Right lobe of liver (tissue), 6 donors: Measurements from ENCODE around the gene METTL22. TPM values are rescaled to one million over a fixed set of nuclear protein-coding genes. Genes with fewer than 3 reads are reported as not detected.

ENCODE experiments used
- ATAC-seq, 4 donors: fragments of 200-7000 bp; cut with Tn5 transposase; one replicate each; pipeline ENCODE4 v1.9.1; 2020; ENCODE audit warnings: mild to moderate bottlenecking in 4 of 4, moderate library complexity in 4 of 4
- DNase-seq, 3 donors: peaks; one replicate each; pipeline ENCODE4 v3.0.0-alpha.2; 2020
- H3K27ac ChIP-seq, 3 donors: fragments of 200-600 bp; one replicate each; pipeline ENCODE4 v1.8.0; 2022
- H3K27me3 ChIP-seq, 2 donors: fragments of 200-600 bp; one replicate each; pipeline ENCODE4 v1.8.0; 2022
- H3K36me3 ChIP-seq, 4 donors: fragments of 200-600 bp; sonication (generic) in 1 of 4; one replicate each; pipeline versions ENCODE4 v1.5.1 to v1.8.0; 2017 to 2022; ENCODE audit warnings: control low read depth in 1 of 4
- H3K4me1 ChIP-seq, 4 donors: fragments of 200-600 bp; sonication (generic) in 1 of 4; one replicate each; pipeline versions ENCODE4 v1.5.1 to v1.8.0; 2017 to 2022; ENCODE audit warnings: control low read depth in 1 of 4
- H3K4me3 ChIP-seq, 3 donors: fragments of 200-600 bp; one replicate each; pipeline ENCODE4 v1.8.0; 2022
- H3K9me3 ChIP-seq, 4 donors: fragments of 200-600 bp; sonication (generic) in 1 of 4; one replicate each; pipeline versions ENCODE4 v1.5.1 to v1.8.0; 2017 to 2022; ENCODE audit warnings: control low read depth in 1 of 4
- POLR2A ChIP-seq: fragments of 450-650 bp; IDR thresholded peaks from one replicate; pipeline ENCODE4 v1.6.1; 2017; ENCODE audit warnings: antibody characterized with exemption, mild to moderate bottlenecking
- WGBS: methylation state at CpG from one replicate; pipeline ENCODE4 v1.1.6; 2018; ENCODE audit warnings: low coverage, low lambda C conversion rate; ENCODE audit not compliant: insufficient coverage; ENCODE audit errors: missing lambda C conversion rate; 5-methylcytosine and 5-hydroxymethylcytosine counted together
- intact Hi-C, 2 donors: fragments of 100-400 bp; cut with DNase I; formaldehyde crosslinking; loops; one replicate each; pipeline versions ENCODE4 v1.11.2 to v1.14.1; 2022
- total RNA-seq, 6 experiments: library from RNA; depleted of rRNA in 2 of 6; stranded (reverse); fragments of >200 nt in 2 of 6; fragmentation: NEBNext Ultra II Directional in 3 of 6; extraction: Animal tissue kit (Norgen Biotek cat#: 25700) in 3 of 6; gene quantifications; one replicate each; pipeline versions ENCODE4 v1.1.0 to v1.2.4, GENCODE V29; 2016 to 2023
- TF ChIP-seq, protein P1 (sequence below), 4 donors: fragments of 200-600 bp in 3 of 4; fragments of 450-650 bp in 1 of 4; IDR thresholded peaks; one replicate each; pipeline versions ENCODE4 v1.5.1 to v1.8.0; 2016 to 2022; ENCODE audit warnings: antibody characterized with exemption in 4 of 4, mild to moderate bottlenecking in 2 of 4
- donor health status: DM: no; HTN: yes; CAD: no.
- donor health status: DM: no; HTN: no; CAD: no.
- donor health status: DM: no; HTN: no; CAD: no.
- donor health status: DM: no; HTN: yes; CAD: no.
- donor health status: DM: no; HTN: yes; CAD: no.

The METTL22 gene
- total RNA-seq, 6 experiments from 2014 or later, result 11.3 to 15.2 (median 13.7) TPM

DNA sequence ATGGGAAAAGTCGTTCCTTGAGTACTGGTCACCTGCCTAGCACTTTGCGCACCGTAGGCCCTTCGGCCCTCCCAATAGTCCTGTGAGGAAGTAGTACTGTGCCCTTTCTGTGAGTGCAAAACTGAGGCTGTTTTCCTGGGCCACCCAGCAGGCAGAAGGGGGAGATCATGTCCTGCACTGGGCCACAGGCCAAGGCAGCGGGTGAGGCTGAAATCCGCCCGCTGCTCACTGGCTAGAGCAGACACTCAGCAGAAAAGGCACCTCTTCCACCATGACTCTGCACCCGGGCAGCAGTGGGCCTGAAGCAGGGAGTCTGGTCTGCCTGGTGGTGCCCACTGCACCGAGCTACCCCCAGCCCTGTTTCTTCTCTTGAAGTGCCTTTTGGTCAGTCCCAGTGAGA lies 20.2 kb downstream of the METTL22 start:
- TF ChIP-seq, protein P1, sequence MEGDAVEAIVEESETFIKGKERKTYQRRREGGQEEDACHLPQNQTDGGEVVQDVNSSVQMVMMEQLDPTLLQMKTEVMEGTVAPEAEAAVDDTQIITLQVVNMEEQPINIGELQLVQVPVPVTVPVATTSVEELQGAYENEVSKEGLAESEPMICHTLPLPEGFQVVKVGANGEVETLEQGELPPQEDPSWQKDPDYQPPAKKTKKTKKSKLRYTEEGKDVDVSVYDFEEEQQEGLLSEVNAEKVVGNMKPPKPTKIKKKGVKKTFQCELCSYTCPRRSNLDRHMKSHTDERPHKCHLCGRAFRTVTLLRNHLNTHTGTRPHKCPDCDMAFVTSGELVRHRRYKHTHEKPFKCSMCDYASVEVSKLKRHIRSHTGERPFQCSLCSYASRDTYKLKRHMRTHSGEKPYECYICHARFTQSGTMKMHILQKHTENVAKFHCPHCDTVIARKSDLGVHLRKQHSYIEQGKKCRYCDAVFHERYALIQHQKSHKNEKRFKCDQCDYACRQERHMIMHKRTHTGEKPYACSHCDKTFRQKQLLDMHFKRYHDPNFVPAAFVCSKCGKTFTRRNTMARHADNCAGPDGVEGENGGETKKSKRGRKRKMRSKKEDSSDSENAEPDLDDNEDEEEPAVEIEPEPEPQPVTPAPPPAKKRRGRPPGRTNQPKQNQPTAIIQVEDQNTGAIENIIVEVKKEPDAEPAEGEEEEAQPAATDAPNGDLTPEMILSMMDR (IDR thresholded peaks at IDR 0.05), result no peak
- no peak for TF ChIP-seq POLR2A
- no peak for DNase-seq
- no peaks in the 10 kb centered on the region for H3K9me3 ChIP-seq
- no peaks in the 10 kb centered on the region for H3K4me1 ChIP-seq
- peak; percentile 27 to 62 (median 41) for ATAC-seq
- no peak overlapping the region for H3K27ac ChIP-seq
- no peak overlapping the region for H3K4me3 ChIP-seq
- H3K36me3 ChIP-seq, result peaks cover 0 to 77% (median 34%) of the 10 kb centered on the region in 4 donors
- WGBS, result 56% methylated on average over 5 of the region's 9 CpGs
- intact Hi-C loops, result no loop called here
- no peaks in the 10 kb centered on the region for H3K27me3 ChIP-seq

DNA sequence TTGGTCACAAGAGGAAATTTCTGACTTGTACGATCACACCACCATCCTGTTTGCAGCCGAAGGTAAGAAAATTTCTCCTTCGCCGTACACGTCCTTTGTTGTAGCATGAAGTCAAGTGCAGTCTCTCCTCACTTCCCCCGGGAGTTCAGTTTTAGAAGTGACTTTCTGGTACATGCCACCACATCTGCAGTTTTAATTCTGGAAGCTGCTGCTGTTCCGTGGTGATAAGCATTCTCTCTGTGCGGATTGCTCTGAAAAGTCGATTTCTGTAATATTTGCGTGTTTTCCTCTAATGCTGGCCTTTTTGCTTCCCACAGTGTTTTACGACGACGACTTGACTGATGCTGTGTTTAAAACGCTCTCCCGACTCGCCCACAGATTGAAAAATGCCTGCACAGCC lies 20.6 kb downstream of the METTL22 start:
- TF ChIP-seq, protein P1 (IDR thresholded peaks at IDR 0.05), result no peak
- TF ChIP-seq POLR2A, result no peak
- no peaks in the 10 kb centered on the region for H3K4me1 ChIP-seq
- H3K27me3 ChIP-seq, result no peaks in the 10 kb centered on the region
- no peaks in the 10 kb centered on the region for H3K9me3 ChIP-seq
- no peak for DNase-seq
- intact Hi-C loops, result no loop called here
- no peak overlapping the region for H3K4me3 ChIP-seq
- WGBS, result 84% methylated on average over 16 of the region's 16 CpGs
- H3K27ac ChIP-seq, result no peak overlapping the region
- no peak for ATAC-seq
- H3K36me3 ChIP-seq, result peaks cover 0 to 78% (median 33%) of the 10 kb centered on the region in 4 donors

DNA sequence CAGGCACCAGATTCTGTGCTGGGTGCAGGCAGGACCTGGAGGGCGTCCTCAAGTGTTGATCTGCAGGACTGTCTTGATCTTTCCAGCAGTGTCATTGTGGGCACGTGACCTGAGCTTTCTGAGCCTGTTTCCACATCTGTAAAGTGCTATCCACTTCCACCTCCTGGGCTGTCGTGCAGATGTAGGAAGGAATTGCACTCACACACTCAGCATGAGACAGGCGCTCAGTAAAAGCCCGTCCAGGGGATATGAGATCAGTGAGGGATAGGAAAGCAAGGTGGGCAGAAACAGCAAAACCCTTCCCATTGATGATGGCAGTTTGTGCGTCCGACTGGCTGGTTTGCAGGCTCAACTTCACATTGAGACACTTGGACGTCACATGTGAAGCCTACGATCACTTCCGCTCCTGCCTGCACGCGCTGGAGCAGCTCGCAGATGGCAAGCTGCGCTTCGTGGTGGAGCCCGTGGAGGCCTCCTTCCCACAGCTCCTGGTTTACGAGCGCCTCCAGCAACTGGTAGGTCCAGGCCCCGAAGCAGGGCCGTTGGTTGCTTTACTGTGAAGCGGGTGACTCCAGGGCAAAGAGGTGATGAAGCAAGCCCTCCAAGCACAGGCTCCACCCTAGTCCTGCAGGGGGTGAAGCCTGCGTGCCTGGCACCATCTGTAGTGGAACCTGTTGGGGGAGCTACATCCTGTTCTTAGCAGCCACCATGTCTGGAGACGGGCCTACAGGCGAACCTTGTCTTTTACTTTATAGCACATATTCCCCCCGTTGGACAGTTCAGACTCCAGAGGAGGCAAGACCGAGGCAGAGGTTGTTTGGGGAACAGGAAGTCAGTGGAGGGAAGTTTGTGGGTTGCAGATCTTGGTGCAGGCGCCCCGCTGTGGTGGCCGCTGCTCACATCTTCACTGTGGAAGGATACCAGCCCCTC lies 23.0 kb downstream of the METTL22 start:
- peak; percentile 55 to 74 (median 62) for ATAC-seq
- WGBS, result 67% methylated on average over 11 of the region's 29 CpGs
- intact Hi-C loops, result no loop called here
- no peaks in the 10 kb centered on the region for H3K9me3 ChIP-seq
- H3K4me3 ChIP-seq, result no peak overlapping the region
- H3K27me3 ChIP-seq, result no peaks in the 10 kb centered on the region
- H3K36me3 ChIP-seq, result peaks cover 0 to 74% (median 28%) of the 10 kb centered on the region in 4 donors
- TF ChIP-seq, protein P1 (IDR thresholded peaks at IDR 0.05), result no peak
- no peak for TF ChIP-seq POLR2A
- H3K4me1 ChIP-seq, result no peaks in the 10 kb centered on the region
- peak in 1 of 3 donors; percentile 61 for DNase-seq
- peak overlapping the region in 2 of 3 donors; percentile 38 to 47 for H3K27ac ChIP-seq

DNA sequence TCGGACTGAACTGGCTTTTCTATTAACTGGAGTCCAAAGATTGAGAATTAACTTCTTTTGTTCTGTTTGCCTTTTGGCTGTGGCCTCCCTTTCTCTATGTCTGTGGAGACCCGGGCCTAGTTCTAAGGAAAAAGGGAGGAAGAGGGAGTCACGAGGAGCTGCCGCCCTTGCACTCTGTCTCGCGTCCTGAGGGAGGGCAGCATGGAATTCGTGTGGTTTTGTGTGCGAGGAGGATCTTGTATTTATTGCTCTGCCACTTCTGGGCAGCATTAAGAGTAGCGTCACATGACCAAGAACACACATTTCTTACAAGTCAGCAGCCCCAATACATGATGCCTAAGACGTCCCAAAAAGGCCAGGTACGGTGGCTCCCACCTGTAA lies 23.6 kb downstream of the METTL22 start:
- intact Hi-C loops, result no loop called here
- Histone ChIP-seq H3K9me3 (no peaks in the 10 kb centered on the region), H3K27me3 (no peaks in the 10 kb centered on the region), H3K4me3 (no peak overlapping the region), H3K36me3 (peaks cover 0 to 68% (median 24%) of the 10 kb centered on the region in 4 donors), H3K27ac (peak overlapping the region in 1 of 3 donors; percentile 47), H3K4me1 (no peaks in the 10 kb centered on the region)
- 66% methylated on average over 11 of the region's 11 CpGs for WGBS
- DNase-seq, result no peak
- TF ChIP-seq POLR2A, result no peak
- TF ChIP-seq, protein P1 (IDR thresholded peaks at IDR 0.05), result no peak
- ATAC-seq, result no peak
